ENCODE measurements around the gene SYTL2. TPM values are rescaled to one million over a fixed set of nuclear protein-coding genes. Genes with fewer than 3 reads are reported as not detected.

The SYTL2 gene
- total and polyA plus RNA-seq, 4 donors = 29.2 to 57.4 (median 48.5) TPM

DNA sequence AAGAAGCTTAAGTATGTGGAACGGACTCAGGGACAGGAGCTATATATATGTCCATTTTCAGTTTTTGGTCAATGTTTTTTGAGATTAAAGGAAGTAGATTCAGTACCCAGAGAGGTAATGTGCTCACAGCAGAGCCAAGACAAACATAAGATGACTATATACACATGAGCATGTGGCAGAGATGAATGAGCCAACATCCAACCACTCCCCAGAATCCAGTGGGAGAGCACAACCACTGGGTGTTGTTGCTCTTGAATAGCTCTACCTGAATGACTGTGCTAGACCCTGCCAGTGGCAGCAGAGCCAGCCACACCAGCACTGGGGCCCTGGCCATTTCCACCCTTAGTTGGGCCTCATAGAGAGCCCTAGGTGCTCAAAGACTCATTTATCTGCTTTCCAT lies 10.7 kb upstream of the SYTL2 start:
- ATAC-seq (ENCODE audit: low FRiP score) (no peak), DNase-seq (no peak)
- no peak overlapping the region for H3K27ac ChIP-seq (ENCODE audit: low read depth in 1 of 2, low read length in 2 of 2)
- H3K36me3 ChIP-seq (ENCODE audit: control insufficient read depth in 1 of 2, insufficient read depth in 2 of 2, low read length in 1 of 2) = no peaks in the 10 kb centered on the region
- intact Hi-C loops (cut with DNase I) = loop anchor here (10.0 kb wide), 2 partner anchors 107 to 117 kb away; no protein-coding TSS in a partner anchor
- WGBS, 2 donors = 31 to 55% methylated on average over 1 of the region's 1 CpG
- no peak overlapping the region for H3K4me3 ChIP-seq (ENCODE audit: low read length in 2 of 2)
- no peaks in the 10 kb centered on the region for H3K9me3 ChIP-seq (ENCODE audit: control insufficient read depth, low read length)
- no peaks in the 10 kb centered on the region for H3K27me3 ChIP-seq (ENCODE audit: control insufficient read depth in 1 of 2, insufficient read depth in 2 of 2, low read length in 1 of 2)
- no peaks in the 10 kb centered on the region for H3K4me1 ChIP-seq (ENCODE audit: control insufficient read depth in 1 of 2, insufficient read depth in 2 of 2, low read length in 2 of 2)

DNA sequence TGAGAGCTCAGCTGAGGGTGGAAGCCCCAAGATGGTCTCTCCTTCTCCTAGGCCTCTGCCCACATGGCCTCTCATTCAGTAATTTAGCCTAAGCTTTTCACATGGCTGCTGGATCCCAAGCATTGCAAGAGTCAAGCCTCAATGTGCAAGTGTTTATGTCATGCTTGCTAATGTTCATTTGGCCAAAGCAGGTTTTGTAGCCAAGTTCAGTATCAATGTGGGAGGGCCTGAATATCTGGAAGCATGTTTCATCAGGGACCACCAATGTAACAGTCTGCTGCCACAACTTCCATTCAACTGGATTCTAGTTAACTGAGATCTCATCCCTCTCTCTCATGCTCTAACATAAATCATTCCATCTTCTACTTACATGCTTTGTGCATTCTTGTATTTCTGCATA lies 8.5 kb upstream of the SYTL2 start:
- DNase-seq = no peak

DNA sequence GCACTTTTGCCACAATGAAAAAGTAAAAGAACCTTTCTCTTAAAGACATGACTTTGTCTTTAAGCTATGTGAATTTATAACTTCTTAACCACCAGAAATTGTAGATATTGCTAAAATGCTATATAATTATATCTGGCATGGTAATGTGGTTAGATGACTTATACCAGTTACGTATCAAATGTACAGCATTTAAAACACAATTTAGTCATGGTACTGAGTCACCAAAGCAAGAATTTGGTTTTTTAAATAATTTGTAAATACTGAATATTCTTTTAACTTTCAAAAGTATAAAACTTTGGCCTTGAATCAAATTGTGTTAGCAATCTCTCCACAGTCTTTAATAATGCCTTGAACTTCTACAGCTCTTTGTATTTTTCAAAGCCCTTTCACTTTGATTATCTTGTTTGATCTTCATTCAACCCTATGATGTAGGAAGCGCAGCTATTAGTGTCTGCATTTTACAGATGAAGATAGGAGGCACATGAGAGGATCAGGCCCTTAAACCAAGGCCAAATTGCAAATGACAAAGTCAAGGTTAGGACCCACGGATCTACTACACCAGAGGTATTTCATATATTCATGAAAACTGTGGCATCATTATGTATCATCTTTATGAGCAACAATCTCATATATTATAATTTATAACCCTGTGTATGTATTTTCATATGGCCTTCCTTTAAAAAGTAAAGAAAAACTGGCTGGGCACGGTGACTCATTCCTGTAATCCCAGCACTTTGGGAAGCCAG lies 4.4 kb upstream of the SYTL2 start:
- Histone ChIP-seq H3K9me3 (ENCODE audit: control insufficient read depth, low read length) (no peaks in the 10 kb centered on the region), H3K27me3 (ENCODE audit: control insufficient read depth in 1 of 2, insufficient read depth in 2 of 2, low read length in 1 of 2) (no peaks in the 10 kb centered on the region), H3K36me3 (ENCODE audit: control insufficient read depth in 1 of 2, insufficient read depth in 2 of 2, low read length in 1 of 2) (no peaks in the 10 kb centered on the region), H3K4me3 (ENCODE audit: low read length in 2 of 2) (no peak overlapping the region), H3K27ac (ENCODE audit: low read depth in 1 of 2, low read length in 2 of 2) (no peak overlapping the region), H3K4me1 (ENCODE audit: control insufficient read depth in 1 of 2, insufficient read depth in 2 of 2, low read length in 2 of 2) (no peaks in the 10 kb centered on the region)
- intact Hi-C loops (cut with DNase I) = no loop called here
- DNase-seq (no peak), ATAC-seq (ENCODE audit: low FRiP score) (no peak)
- WGBS, 2 donors = 85 to 88% methylated on average over 4 of the region's 4 CpGs

More for the DNA sequence above, 8.5 kb upstream of the SYTL2 start:
- no peak overlapping the region for H3K27ac ChIP-seq (ENCODE audit: low read depth in 1 of 2, low read length in 2 of 2)
- intact Hi-C loops (cut with DNase I) = no loop called here
- no peaks in the 10 kb centered on the region for H3K27me3 ChIP-seq (ENCODE audit: control insufficient read depth in 1 of 2, insufficient read depth in 2 of 2, low read length in 1 of 2)
- H3K9me3 ChIP-seq (ENCODE audit: control insufficient read depth, low read length) = no peaks in the 10 kb centered on the region
- ATAC-seq (ENCODE audit: low FRiP score) = no peak
- no peak overlapping the region for H3K4me3 ChIP-seq (ENCODE audit: low read length in 2 of 2)
- H3K36me3 ChIP-seq (ENCODE audit: control insufficient read depth in 1 of 2, insufficient read depth in 2 of 2, low read length in 1 of 2) = no peaks in the 10 kb centered on the region
- no peaks in the 10 kb centered on the region for H3K4me1 ChIP-seq (ENCODE audit: control insufficient read depth in 1 of 2, insufficient read depth in 2 of 2, low read length in 2 of 2)

DNA sequence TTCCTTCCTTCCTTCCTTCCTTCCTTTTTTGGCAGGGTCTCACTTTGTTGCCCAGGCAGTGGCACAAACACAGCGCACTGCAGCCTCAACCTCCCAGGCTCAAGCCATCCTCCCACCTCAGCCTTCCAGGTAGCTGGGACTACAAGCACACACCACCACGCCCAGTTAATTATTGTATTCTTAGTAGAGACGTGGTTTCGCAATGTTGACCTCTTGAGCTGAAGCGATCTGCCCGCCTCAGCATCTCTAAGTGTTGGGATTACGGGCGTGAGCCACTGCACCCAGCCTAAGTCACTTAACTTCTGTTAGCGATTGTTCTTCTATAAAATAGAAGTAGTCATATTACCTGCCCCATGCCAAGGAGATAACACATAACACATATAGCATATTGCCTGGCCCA lies 2.8 kb upstream of the SYTL2 start:
- Histone ChIP-seq H3K36me3 (ENCODE audit: control insufficient read depth in 1 of 2, insufficient read depth in 2 of 2, low read length in 1 of 2) (no peaks in the 10 kb centered on the region), H3K27me3 (ENCODE audit: control insufficient read depth in 1 of 2, insufficient read depth in 2 of 2, low read length in 1 of 2) (no peaks in the 10 kb centered on the region), H3K27ac (ENCODE audit: low read depth in 1 of 2, low read length in 2 of 2) (no peak overlapping the region), H3K4me3 (ENCODE audit: low read length in 2 of 2) (no peak overlapping the region), H3K9me3 (ENCODE audit: control insufficient read depth, low read length) (no peaks in the 10 kb centered on the region), H3K4me1 (ENCODE audit: control insufficient read depth in 1 of 2, insufficient read depth in 2 of 2, low read length in 2 of 2) (no peaks in the 10 kb centered on the region)
- 95% methylated on average over 9 of the region's 9 CpGs for WGBS, 2 donors
- intact Hi-C loops (cut with DNase I) = no loop called here
- no peak for ATAC-seq (ENCODE audit: low FRiP score)
- no peak for DNase-seq

DNA sequence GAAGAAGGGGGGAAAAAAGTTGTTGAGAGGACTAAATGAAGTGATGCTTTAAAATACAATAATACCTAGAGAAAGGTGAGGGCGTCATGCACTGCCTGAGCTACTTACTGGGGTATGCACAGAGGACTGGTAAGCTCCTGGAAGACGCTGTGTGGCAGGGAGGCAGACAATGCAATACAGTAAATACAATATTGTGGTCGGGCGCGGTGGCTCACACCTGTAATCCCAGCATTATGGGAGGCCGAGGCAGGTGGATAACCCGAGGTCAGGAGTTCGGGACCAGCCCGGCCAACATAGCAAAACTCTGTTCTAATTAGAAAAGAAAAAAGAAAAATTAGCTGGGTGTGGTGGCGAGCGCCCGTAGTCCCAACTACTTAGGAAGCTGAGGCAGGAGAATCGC lies 683 bp upstream of the SYTL2 start:
- Histone ChIP-seq H3K27me3 (ENCODE audit: control insufficient read depth in 1 of 2, insufficient read depth in 2 of 2, low read length in 1 of 2) (no peaks in the 10 kb centered on the region), H3K9me3 (ENCODE audit: control insufficient read depth, low read length) (no peaks in the 10 kb centered on the region), H3K36me3 (ENCODE audit: control insufficient read depth in 1 of 2, insufficient read depth in 2 of 2, low read length in 1 of 2) (no peaks in the 10 kb centered on the region), H3K4me1 (ENCODE audit: control insufficient read depth in 1 of 2, insufficient read depth in 2 of 2, low read length in 2 of 2) (no peaks in the 10 kb centered on the region), H3K27ac (ENCODE audit: low read depth in 1 of 2, low read length in 2 of 2) (no peak overlapping the region), H3K4me3 (ENCODE audit: low read length in 2 of 2) (peak overlapping the region; percentile 14 to 28)
- intact Hi-C loops (cut with DNase I) = no loop called here
- DNase-seq = no peak
- WGBS, 2 donors = 84 to 86% methylated on average over 13 of the region's 13 CpGs
- ATAC-seq (ENCODE audit: low FRiP score) = no peak

DNA sequence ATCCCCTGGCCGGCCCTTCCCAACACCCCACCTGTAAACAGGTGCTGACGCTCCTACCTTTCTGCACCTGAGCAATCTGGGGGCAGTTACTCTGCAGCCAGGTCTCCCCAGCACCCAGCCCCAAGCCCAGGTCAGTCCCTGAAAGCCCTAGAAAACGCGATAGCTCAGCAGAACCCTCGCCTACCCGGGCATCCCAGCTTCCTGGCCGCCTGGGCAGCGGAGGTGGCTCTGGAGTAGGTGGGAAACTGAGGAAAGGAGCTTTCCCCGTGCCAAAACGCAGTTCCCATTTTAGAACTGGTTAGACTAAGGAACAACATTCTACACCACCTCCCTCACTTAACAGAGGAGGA lies 445 bp downstream of the SYTL2 start:
- H3K36me3 ChIP-seq (ENCODE audit: control insufficient read depth in 1 of 2, insufficient read depth in 2 of 2, low read length in 1 of 2) = no peaks in the 10 kb centered on the region
- H3K4me1 ChIP-seq (ENCODE audit: control insufficient read depth in 1 of 2, insufficient read depth in 2 of 2, low read length in 2 of 2) = no peaks in the 10 kb centered on the region
- no peaks in the 10 kb centered on the region for H3K9me3 ChIP-seq (ENCODE audit: control insufficient read depth, low read length)
- H3K27me3 ChIP-seq (ENCODE audit: control insufficient read depth in 1 of 2, insufficient read depth in 2 of 2, low read length in 1 of 2) = no peaks in the 10 kb centered on the region
- 3 to 6% methylated on average over 10 of the region's 10 CpGs for WGBS, 2 donors
- H3K4me3 ChIP-seq (ENCODE audit: low read length in 2 of 2) = peak overlapping the region; percentile 14 to 28
- intact Hi-C loops (cut with DNase I) = no loop called here
- ATAC-seq (ENCODE audit: low FRiP score) = peak; percentile 2
- H3K27ac ChIP-seq (ENCODE audit: low read depth in 1 of 2, low read length in 2 of 2) = no peak overlapping the region
- DNase-seq = no peak

DNA sequence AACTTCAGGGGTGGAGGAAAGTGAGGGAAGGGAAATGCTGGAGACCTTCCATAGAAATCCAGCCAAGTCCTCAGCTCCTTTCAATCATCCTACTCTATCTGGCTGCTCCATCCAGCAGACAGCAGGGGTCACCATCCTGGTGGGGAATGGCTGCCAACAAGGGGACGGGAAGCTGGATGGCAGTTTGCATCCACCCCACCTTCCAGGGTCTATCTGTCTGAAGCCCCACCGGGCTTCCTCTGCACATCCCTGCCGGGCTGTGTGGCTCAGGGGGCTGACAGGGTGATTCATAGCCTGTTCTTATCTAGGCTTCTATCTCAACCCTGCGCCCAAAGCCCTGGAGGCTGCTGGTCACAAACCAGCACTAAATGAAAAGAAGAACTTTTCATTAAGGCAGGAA lies 1.1 kb downstream of the SYTL2 start:
- no peak overlapping the region for H3K4me3 ChIP-seq (ENCODE audit: low read length in 2 of 2)
- no peaks in the 10 kb centered on the region for H3K27me3 ChIP-seq (ENCODE audit: control insufficient read depth in 1 of 2, insufficient read depth in 2 of 2, low read length in 1 of 2)
- no peaks in the 10 kb centered on the region for H3K36me3 ChIP-seq (ENCODE audit: control insufficient read depth in 1 of 2, insufficient read depth in 2 of 2, low read length in 1 of 2)
- H3K4me1 ChIP-seq (ENCODE audit: control insufficient read depth in 1 of 2, insufficient read depth in 2 of 2, low read length in 2 of 2) = no peaks in the 10 kb centered on the region
- intact Hi-C loops (cut with DNase I) = no loop called here
- no peak overlapping the region for H3K27ac ChIP-seq (ENCODE audit: low read depth in 1 of 2, low read length in 2 of 2)
- DNase-seq (peak; percentile 45 to 76), ATAC-seq (ENCODE audit: low FRiP score) (peak; percentile 8)
- H3K9me3 ChIP-seq (ENCODE audit: control insufficient read depth, low read length) = no peaks in the 10 kb centered on the region
- 7 to 15% methylated on average over 4 of the region's 4 CpGs for WGBS, 2 donors

DNA sequence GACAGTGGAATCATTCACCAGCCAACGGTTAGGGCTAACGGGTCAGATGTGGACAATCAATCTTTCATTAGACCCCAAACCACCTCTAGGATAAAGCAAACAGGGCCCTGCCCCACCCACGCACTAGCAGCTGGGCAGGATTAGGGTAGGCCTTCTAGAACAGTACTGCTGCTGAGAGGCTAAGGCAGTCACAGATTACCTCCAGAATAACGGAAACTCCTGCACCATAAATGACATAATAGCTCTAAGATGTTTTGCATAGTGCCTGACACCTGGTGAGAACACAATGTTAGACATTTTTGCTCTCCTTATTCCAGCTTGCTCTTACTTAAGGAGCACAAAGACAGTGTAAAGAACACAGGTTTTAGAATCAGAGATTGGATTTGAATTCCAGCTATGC lies 1.8 kb downstream of the SYTL2 start:
- DNase-seq = no peak
- Histone ChIP-seq H3K9me3 (ENCODE audit: control insufficient read depth, low read length) (no peaks in the 10 kb centered on the region), H3K27ac (ENCODE audit: low read depth in 1 of 2, low read length in 2 of 2) (no peak overlapping the region), H3K36me3 (ENCODE audit: control insufficient read depth in 1 of 2, insufficient read depth in 2 of 2, low read length in 1 of 2) (no peaks in the 10 kb centered on the region), H3K4me1 (ENCODE audit: control insufficient read depth in 1 of 2, insufficient read depth in 2 of 2, low read length in 2 of 2) (no peaks in the 10 kb centered on the region), H3K27me3 (ENCODE audit: control insufficient read depth in 1 of 2, insufficient read depth in 2 of 2, low read length in 1 of 2) (no peaks in the 10 kb centered on the region), H3K4me3 (ENCODE audit: low read length in 2 of 2) (no peak overlapping the region)
- intact Hi-C loops (cut with DNase I) = no loop called here
- 88 to 91% methylated on average over 4 of the region's 4 CpGs for WGBS, 2 donors
- no peak for ATAC-seq (ENCODE audit: low FRiP score)

DNA sequence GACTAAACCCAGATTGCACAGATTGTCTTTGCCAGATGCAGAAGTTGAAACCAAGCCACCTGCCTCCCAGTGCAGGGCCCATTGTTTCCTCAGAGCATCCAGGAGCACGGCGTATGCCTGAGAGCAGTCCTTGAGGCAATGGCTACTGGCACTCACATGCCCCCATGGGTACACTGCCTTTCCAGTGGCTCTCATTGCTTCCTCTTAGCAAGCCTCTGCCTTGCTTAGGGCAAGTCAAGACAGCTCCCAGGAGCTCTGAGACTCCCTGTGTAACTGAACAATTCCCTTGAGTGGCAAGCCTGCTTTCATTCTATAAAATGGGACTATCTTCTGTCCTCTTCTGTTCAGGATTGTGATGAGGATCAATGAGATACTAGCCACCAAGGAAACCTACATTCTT lies 4.1 kb downstream of the SYTL2 start:
- no peak overlapping the region for H3K4me3 ChIP-seq (ENCODE audit: low read length in 2 of 2)
- no peak overlapping the region for H3K27ac ChIP-seq (ENCODE audit: low read depth in 1 of 2, low read length in 2 of 2)
- no peaks in the 10 kb centered on the region for H3K9me3 ChIP-seq (ENCODE audit: control insufficient read depth, low read length)
- H3K27me3 ChIP-seq (ENCODE audit: control insufficient read depth in 1 of 2, insufficient read depth in 2 of 2, low read length in 1 of 2) = no peaks in the 10 kb centered on the region
- no peak for ATAC-seq (ENCODE audit: low FRiP score)
- WGBS, 2 donors = 83 to 88% methylated on average over 2 of the region's 2 CpGs
- H3K4me1 ChIP-seq (ENCODE audit: control insufficient read depth in 1 of 2, insufficient read depth in 2 of 2, low read length in 2 of 2) = no peaks in the 10 kb centered on the region
- no peaks in the 10 kb centered on the region for H3K36me3 ChIP-seq (ENCODE audit: control insufficient read depth in 1 of 2, insufficient read depth in 2 of 2, low read length in 1 of 2)
- intact Hi-C loops (cut with DNase I) = no loop called here
- DNase-seq = no peak

Measured in aorta (tissue), 5 donors.